Suprapubic skin (tissue), 4 donors: Measurements from ENCODE around the gene NCKAP5L. TPM values are rescaled to one million over a fixed set of nuclear protein-coding genes. Genes with fewer than 3 reads are reported as not detected.
"Not testable (repeated sequence)": the region's sequence is repeated elsewhere in the genome, so short reads cannot be mapped to it uniquely, and the experiment has no call there.

Source experiments
- DNase-seq, 2 donors: peaks; one replicate each; pipeline ENCODE4 v3.0.0-alpha.2; 2019; ENCODE audit warnings: low spot score in 2 of 2
- H3K27ac ChIP-seq: fragments of 200-600 bp; sonication (generic); one replicate; pipeline ENCODE4 v1.5.1; 2019
- H3K27me3 ChIP-seq: fragments of 200-600 bp; sonication (generic); one replicate; pipeline ENCODE4 v1.5.1; 2019
- H3K36me3 ChIP-seq: fragments of 200-600 bp; sonication (generic); one replicate; pipeline ENCODE4 v1.5.1; 2019
- H3K4me1 ChIP-seq: fragments of 200-600 bp; sonication (generic); one replicate; pipeline ENCODE4 v1.5.1; 2019
- H3K4me3 ChIP-seq: fragments of 200-600 bp; sonication (generic); one replicate; pipeline ENCODE4 v1.5.1; 2019; ENCODE audit warnings: mild to moderate bottlenecking
- H3K9me3 ChIP-seq: fragments of 200-600 bp; sonication (generic); one replicate; pipeline ENCODE4 v1.5.1; 2019
- EP300 ChIP-seq: sonication (generic); formaldehyde crosslinking; IDR thresholded peaks from one replicate; pipeline ENCODE4 v1.6.1; 2017; ENCODE audit warnings: antibody characterized with exemption
- POLR2A ChIP-seq, 2 donors: fragments of 450-650 bp; IDR thresholded peaks; one replicate each; pipeline ENCODE4 v1.6.1; 2017; ENCODE audit warnings: antibody characterized with exemption in 2 of 2, mild to moderate bottlenecking in 2 of 2, moderate library complexity in 2 of 2
- POLR2AphosphoS5 ChIP-seq, 3 donors: sonication (generic); formaldehyde crosslinking; IDR thresholded peaks; one replicate each; pipeline ENCODE4 v1.6.1; 2017; ENCODE audit warnings: antibody characterized with exemption in 3 of 3
- WGBS: methylation state at CpG from one replicate; pipeline ENCODE4 v1.1.5; 2018; 5-methylcytosine and 5-hydroxymethylcytosine counted together
- total RNA-seq, 4 donors: library from RNA; depleted of rRNA; stranded (reverse); fragments of >200 nt; gene quantifications; one replicate each; pipeline ENCODE4 v1.1.0, GENCODE V29; 2016
- TF ChIP-seq, protein P1 (sequence below), 2 donors: fragments of 200-600 bp in 1 of 2; fragments of 450-650 bp in 1 of 2; sonication (generic) in 1 of 2; IDR thresholded peaks; one replicate each; pipeline ENCODE4 v1.5.1; 2016 to 2019; ENCODE audit warnings: antibody characterized with exemption in 2 of 2, mild to moderate bottlenecking in 1 of 2, moderate library complexity in 1 of 2

NCKAP5L gene
- total RNA-seq, 4 donors from 2014 or later: 8.2 to 12.2 (median 8.8) TPM

DNA sequence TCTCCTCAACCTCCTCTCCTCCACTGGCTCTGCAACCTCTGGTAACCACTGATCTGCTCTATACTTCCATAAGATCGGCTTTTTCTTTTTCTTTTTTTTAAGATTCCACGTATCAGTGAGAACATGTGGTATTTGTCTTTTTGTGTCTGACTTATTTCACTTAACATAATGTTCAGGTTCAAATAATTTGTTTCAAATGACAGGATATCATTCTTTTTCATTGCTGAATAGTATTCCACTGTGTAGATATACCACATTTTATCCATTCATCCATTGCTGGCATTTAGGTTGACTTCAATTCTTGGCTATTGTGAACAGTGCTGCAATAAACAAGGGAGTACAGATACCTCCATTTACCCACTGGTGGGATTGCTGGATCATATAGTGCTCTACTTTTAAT is 40.5 kb downstream of the NCKAP5L start:
- Histone ChIP-seq H3K9me3 (no peaks in the 10 kb centered on the region), H3K27ac (no peak overlapping the region), H3K4me1 (peaks cover 11% of the 10 kb centered on the region), H3K36me3 (peaks cover 13% of the 10 kb centered on the region), H3K27me3 (no peaks in the 10 kb centered on the region), H3K4me3 (no peak overlapping the region)
- WGBS: 91% methylated on average over 2 of the region's 2 CpGs
- DNase-seq: no peak
- TF ChIP-seq POLR2AphosphoS5 (IDR thresholded peaks at IDR 0.05): no peak

DNA sequence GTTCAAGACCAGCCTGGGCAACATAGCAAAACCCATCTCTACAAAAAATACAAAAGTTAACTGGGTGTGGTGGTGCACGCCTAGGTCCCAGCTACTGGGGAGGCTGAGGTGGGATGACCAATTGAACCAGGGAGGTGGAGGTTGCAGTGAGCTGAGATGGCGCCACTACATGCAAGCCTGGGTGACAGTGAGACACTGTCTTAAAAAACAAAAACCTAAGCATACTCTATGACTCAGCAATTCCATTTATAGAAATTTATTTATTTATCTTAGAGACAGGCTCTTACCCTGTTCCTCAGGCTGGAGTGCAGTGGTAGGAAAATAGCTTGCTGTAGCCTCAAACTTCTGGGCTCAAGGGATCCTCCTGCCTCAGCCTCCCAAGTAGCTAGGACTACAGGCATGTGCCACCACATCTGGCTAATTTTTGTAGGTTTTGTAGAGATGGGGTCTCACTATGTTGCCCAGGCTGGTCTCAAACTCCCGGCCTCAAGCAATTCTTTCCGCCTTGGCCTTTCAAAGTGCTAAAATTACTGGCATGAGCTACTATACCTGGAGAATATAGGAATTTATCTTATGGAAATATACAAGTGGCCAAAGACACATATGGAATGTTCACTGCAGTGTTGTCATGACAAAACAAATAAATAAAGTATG is 43.3 kb downstream of the NCKAP5L start:
- Histone ChIP-seq H3K9me3 (no peaks in the 10 kb centered on the region), H3K4me1 (peaks cover 11% of the 10 kb centered on the region), H3K36me3 (no peaks in the 10 kb centered on the region), H3K27me3 (no peaks in the 10 kb centered on the region), H3K27ac (no peak overlapping the region), H3K4me3 (no peak overlapping the region)
- 73% methylated on average over 4 of the region's 4 CpGs for WGBS
- no peak for DNase-seq
- TF ChIP-seq EP300: no peak
- no peak for TF ChIP-seq POLR2A (IDR thresholded peaks at IDR 0.05)
- no peak for TF ChIP-seq POLR2AphosphoS5 (IDR thresholded peaks at IDR 0.05)
- TF ChIP-seq, protein P1, sequence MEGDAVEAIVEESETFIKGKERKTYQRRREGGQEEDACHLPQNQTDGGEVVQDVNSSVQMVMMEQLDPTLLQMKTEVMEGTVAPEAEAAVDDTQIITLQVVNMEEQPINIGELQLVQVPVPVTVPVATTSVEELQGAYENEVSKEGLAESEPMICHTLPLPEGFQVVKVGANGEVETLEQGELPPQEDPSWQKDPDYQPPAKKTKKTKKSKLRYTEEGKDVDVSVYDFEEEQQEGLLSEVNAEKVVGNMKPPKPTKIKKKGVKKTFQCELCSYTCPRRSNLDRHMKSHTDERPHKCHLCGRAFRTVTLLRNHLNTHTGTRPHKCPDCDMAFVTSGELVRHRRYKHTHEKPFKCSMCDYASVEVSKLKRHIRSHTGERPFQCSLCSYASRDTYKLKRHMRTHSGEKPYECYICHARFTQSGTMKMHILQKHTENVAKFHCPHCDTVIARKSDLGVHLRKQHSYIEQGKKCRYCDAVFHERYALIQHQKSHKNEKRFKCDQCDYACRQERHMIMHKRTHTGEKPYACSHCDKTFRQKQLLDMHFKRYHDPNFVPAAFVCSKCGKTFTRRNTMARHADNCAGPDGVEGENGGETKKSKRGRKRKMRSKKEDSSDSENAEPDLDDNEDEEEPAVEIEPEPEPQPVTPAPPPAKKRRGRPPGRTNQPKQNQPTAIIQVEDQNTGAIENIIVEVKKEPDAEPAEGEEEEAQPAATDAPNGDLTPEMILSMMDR (IDR thresholded peaks at IDR 0.05): no peak

DNA sequence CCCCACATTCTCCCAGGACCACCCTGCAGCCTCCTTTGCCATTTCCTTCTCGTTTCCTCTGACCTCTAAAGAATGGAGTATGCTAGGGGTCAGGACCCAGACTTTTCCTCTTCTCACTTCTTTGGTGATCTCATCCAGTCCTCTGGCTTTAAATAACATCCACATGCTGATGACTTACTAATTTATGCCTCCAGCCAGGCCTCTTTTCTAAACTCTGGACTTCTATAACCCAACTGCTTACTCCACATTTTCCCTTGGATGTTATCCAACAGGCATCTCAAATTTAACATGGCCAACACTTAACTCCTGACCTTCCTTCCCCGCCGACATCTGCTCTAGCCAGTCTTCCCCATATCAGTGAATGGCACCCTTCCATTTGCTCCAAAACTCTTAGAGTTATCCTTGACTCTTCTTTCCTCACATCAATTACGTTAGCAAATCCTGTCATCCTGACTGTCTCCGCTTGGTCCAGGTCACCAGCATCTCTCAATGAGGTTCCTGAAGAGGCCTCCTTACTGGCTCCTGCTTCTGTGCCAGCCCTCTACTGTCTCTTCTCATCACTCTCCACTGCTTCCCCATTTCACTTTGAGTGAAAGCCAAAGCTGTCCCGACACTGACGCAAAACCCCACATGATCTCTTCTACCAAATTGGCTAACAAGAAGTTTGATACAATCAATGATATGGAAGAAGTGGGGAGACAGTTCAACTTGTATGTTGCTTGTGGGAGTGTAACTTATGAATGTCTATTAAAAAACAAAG is 44.1 kb downstream of the NCKAP5L start:
- Histone ChIP-seq H3K27me3 (no peaks in the 10 kb centered on the region), H3K27ac (peak overlapping the region; percentile 20), H3K36me3 (no peaks in the 10 kb centered on the region), H3K4me3 (no peak overlapping the region), H3K4me1 (peaks cover 11% of the 10 kb centered on the region), H3K9me3 (no peaks in the 10 kb centered on the region)
- WGBS: 37% methylated on average over 7 of the region's 7 CpGs
- DNase-seq: no peak
- TF ChIP-seq POLR2AphosphoS5 (IDR thresholded peaks at IDR 0.05) (no peak), EP300 (no peak), POLR2A (IDR thresholded peaks at IDR 0.05) (no peak)
- TF ChIP-seq, protein P1 (IDR thresholded peaks at IDR 0.05): no peak

DNA sequence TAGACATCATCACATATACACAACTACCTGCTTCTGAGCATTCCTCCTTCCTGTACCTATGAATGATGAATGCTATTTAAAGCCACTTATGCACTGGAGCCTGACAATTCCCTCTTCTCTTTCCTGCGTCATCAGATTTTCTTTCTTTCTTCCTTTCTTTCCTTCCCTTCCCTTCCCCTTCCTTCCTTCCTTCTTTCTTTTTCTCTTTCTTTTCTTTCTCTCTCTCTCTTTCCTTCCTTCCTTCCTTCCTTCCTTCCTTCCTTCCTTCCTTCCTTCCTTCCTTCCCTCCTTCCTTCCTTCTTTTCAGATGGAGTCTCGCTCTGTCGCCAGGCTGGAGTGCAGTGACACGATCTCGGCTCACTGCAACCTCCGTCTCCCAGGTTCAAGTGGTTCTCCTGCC is 47.3 kb downstream of the NCKAP5L start:
- H3K4me1 ChIP-seq: peaks cover 25% of the 10 kb centered on the region
- not testable (repeated sequence) for H3K27ac ChIP-seq, H3K4me3 ChIP-seq, H3K27me3 ChIP-seq, H3K9me3 ChIP-seq, DNase-seq, H3K36me3 ChIP-seq
- 91% methylated on average over 6 of the region's 6 CpGs for WGBS

DNA sequence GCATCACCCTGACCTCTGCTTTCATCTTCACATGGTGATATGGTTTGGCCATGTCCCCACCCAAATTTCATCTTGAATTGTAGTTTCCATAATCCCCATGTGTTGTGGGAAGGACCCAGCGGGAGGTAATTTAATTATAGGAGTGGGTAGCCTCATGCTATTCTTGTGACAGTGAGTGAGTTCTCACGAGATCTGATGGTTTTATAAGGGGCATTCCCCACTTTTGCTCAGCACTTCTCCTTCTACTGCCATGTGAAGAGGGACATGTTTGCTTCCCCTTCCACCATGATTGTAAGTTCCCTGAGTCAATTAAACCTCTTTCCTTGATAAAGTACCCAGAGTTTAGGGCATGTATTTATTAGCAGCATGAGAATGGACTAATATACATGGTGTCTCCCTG is 48.6 kb downstream of the NCKAP5L start:
- TF ChIP-seq EP300 (no peak), POLR2A (IDR thresholded peaks at IDR 0.05) (no peak)
- TF ChIP-seq, protein P1 (IDR thresholded peaks at IDR 0.05): no peak
- Histone ChIP-seq H3K27me3 (no peaks in the 10 kb centered on the region), H3K9me3 (no peaks in the 10 kb centered on the region), H3K4me3 (no peak overlapping the region), H3K4me1 (peaks cover 25% of the 10 kb centered on the region), H3K36me3 (no peaks in the 10 kb centered on the region), H3K27ac (no peak overlapping the region)
- 86% methylated on average over 2 of the region's 2 CpGs for WGBS
- DNase-seq: no peak

DNA sequence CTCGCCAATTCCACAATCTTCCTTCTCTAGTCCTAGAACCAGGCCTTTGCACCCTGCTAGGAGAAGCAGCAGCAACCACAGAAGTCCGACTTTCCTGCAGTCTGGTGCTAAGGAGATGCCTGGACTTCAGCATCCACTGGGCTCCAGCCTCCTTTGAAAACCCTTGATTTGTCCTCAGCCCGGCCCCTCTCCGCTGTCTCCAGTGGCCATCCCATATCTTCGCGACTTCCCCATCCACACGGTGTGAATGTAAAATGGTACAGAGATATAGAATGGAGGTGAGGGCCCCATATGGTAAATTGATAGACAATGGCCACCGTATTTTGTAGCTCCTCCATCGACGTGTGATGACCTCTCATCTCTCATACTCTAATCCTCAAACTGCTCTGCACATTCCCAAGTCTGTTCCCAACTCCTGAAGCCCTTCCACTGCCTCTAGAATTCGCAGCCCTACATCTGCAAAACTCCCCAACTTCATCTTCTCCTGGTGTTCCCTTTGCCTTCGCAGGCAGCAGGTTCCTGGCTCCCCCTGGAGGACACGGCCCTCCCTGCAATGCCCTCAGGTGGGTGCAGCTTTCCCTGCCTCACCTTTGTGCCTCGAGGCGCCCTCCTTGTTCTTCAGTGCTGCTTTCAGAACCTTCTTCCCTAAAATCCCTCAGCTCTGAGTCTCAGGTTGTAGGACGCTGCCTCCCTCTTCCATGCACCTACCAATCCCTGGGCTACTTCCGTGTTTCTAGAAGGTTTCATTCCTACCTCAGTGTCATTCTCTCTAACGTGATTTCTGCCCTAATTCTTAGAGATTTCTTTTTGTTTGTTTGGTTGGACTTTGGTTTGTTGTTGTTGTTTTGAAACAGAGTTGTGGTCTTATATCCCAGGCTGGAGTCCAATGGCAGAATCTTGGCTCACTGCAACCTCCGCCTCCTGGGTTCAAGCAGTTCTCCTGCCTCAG is 50.1 kb downstream of the NCKAP5L start:
- Histone ChIP-seq H3K36me3 (no peaks in the 10 kb centered on the region), H3K9me3 (no peaks in the 10 kb centered on the region), H3K27ac (no peak overlapping the region), H3K27me3 (no peaks in the 10 kb centered on the region), H3K4me3 (no peak overlapping the region), H3K4me1 (peaks cover 14% of the 10 kb centered on the region)
- TF ChIP-seq, protein P1 (IDR thresholded peaks at IDR 0.05): peak in 1 of 2 donors; percentile 67
- TF ChIP-seq EP300 (no peak), POLR2A (IDR thresholded peaks at IDR 0.05) (no peak), POLR2AphosphoS5 (IDR thresholded peaks at IDR 0.05) (no peak)
- 58% methylated on average over 19 of the region's 19 CpGs for WGBS
- no peak for DNase-seq
